GM21360 (cell line): ENCODE data around the gene CTRB1.
"Not testable (repeated sequence)": the region's sequence is repeated elsewhere in the genome, so short reads cannot be mapped to it uniquely, and the experiment has no call there.

Experiments
- ATAC-seq: cut with Tn5 transposase; IDR thresholded peaks from one replicate; pipeline ENCODE4 v1.9.1; 2021; ENCODE audit warnings: mild to moderate bottlenecking, moderate library complexity; ENCODE audit not compliant: unreplicated experiment

The CTRB1 gene

DNA sequence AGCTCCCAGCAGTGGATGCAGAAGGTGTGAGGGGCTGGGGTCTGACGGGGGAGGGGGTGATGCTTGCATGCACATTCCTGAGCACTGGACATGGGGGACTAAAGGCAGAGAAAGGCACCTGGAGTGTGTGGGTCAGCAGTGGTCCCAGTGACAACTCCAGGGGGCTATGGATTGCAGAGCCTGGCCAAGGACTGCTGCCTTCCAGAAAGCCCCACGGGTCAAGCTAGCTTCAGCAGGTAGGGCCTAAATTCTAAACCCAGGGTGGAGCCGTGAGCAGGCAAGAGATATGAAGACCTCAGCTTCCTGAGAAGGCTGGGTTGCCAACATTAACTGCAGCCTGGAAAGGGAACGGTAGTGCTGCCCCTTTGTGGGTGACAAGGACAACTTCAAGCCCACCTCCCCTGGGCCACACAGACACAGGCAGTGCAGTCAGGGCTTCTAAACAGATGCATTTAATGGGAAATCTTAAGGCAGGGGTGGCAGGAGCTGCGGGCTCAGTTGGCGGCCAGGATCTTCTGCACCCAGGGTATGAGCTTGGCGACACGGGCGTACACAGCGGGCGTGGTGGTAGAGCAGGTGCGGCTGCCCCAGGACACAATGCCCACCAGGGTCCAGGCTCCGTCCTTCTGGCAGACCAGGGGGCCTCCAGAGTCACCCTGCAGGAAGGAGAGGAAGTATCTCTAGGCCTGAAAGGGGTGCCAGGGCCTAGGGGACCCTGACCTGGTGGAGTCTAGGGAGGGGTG is 14.9 kb upstream of the CTRB1 start:
- no peak for ATAC-seq

DNA sequence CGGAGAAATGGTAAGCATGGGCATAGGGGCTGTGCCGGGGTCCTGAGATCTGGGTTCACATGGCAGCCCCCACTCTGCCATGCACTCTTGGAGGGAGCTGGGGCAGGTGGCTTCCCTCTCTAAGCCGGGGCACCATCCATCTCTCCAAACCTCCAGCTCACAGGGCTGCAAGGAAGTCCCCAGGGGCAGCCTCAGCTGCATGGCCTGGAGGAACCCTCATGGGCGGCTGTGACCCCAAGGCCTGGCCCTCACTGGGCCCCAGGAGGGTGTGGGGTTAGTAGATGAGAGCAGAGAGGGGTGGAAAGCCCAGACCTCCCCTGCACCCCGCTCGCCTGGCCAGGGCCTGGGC is 14.4 kb upstream of the CTRB1 start:
- no peak for ATAC-seq

DNA sequence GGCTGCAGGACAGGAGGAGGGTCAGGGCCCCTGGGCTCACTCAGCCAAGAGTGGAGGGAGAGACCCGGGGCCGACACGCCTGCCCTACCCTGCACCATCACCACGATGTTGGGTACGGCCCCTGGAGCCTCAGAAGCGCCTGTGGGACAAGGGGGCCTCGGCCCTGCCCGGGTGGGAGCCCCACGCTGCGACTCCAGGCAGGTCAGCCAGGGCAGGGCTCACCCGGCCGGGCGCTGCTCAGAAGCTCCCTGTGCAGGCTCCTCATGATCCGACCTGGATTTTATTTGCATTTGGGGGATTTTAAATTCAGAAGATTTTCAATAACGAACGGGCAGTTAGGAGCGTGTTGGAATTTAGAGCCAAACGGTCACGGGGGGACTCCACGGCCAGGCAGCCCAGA is 13.9 kb upstream of the CTRB1 start:
- ATAC-seq, result not testable (repeated sequence)

DNA sequence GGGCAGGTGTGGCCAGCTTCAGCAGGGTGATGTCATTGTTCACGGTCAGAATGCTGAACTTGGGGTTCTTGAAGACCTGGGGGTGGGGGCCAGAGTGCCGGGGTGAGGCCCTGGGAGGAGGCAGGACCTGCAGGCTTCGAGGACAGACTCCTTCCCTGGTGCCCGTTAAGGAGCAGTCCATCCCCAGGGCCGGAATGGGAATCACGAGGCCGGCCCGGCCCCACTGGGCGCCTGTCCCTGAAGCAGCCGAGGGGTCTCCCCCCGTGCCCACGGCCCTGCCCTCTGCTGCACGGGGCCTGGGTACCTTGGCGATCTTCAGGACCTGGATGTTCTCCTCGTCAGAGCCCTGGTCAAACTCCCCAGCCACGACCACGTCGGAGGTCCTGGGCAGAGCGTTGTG is 13.3 kb upstream of the CTRB1 start:
- ATAC-seq, result not testable (repeated sequence)

DNA sequence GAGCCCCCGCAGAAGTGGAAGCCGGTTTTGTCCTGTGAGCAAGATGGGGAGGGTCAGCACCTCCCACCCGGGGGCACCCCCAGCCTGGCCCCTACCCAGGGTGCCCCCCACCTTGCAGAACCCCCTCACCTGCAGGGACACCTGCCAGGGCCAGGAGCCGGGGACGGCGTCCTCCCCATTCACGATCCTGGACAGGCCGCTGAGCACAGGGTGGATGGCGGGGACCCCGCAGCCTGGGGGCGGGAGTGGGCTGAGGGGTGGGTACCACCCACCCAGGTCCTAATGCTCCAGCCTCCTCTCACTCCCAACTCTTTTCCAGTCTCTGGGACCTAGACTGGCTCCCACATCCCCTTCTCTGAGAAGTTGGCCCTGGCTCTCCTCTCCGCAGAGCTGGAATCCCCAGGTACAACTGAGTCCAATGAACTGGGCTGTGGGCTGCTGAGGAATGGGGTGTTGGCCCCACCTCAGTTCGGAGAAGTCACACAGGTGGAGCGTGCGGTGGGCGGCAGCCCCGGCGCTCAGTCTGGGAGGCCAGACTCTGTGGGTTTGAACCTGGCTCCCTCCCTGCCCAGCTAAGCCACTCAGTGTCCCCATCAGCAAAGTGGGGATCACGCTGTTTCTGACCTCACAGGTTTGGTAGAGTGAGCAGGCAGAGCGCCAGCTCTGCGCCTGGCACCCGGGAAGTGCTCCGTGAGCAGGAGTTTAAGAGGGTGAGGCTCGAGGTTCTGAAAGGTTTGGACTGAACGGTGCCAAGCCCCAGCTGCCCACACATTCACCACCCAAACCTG is 12.6 kb upstream of the CTRB1 start:
- peak; percentile 25 for ATAC-seq

DNA sequence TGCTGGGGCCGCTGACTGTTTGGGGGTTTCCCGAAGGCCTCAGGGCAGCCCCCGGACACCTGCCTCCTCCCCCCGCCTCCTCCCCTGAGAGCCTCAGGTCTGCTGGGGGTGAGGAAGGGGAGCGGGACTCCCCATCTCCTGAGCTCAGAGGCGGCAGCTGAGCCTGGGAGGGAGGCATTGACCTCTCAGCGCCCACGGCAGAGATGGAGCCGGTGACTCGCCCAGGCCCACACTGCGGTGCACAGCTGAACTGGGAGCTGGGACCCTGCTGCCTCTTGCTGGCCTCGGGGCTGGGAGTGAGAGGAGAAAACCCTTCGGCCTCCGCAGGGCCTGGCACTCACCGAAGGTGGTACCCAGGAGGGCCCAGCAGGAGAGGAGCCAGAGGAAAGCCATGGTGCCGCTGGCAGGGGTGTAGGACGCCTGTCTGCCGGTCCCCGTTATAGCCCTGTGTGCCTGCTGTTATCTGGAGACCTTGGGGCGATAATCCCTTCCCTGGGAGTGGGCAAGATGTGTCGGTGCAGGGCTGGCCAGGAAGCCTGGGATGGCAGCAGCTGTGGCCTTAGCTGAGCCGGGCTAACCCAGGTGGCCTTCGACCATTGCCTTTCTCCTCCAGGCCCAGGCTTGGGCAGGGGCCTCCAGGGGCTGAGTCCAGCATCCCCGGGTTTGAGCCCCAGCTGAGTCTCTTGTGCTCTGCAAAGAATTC is 11.9 kb upstream of the CTRB1 start, which contains the start of gene CTRB2:
Gene CTRB2, minus strand, starts transcription at position 413 of the 703 bp plus-strand sequence. Its CDS starts 20 bp downstream, at position 393.
- peak; percentile 49 for ATAC-seq

DNA sequence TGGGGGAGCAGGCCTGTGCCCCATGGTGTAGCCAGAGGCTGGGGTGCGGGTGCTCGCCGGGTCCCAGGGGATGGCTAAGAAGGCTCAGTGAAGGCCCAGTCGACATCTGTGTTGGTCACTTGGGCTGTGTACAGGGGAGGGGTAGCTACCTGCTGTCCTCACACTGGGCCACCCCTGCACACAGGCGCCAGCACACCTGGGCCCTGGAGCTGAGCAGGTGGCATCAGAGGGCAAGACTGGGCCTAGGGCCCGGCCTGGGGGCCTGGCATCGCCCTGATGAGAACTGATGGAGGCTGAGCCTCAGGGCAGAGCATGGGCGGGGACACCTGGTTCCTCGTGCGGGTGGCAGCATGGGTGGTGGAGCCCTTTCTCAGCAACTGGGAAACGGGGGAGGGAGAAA is 11.0 kb upstream of the CTRB1 start:
- no peak for ATAC-seq

DNA sequence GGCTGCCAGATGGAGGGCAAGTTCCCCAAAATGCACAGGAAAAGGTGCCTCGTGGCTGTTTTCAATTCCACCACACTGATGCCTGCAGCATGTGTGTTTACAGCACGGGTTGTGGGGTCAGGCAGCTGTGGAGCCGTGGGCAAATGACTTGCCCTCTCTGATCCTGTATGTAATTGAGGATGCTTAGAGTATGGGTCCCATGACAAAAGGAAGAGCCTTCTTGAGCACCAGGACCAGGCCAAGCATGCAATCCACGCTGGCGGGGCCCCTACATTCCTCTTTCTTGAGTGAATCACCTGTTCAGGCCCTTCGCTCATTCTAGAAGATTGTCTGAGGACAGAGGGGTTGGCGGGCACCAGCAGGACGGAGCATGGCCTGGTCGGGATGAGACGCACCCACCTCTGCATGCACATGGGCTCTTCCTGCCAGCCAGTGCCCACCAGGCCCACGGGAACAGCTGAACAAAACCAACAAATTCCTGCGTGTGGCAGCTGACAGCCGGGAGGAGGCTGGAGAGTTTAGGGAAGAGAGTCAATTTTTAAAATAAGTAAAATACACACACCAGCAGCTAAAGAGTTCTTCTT is 10.5 kb upstream of the CTRB1 start:
- no peak for ATAC-seq

DNA sequence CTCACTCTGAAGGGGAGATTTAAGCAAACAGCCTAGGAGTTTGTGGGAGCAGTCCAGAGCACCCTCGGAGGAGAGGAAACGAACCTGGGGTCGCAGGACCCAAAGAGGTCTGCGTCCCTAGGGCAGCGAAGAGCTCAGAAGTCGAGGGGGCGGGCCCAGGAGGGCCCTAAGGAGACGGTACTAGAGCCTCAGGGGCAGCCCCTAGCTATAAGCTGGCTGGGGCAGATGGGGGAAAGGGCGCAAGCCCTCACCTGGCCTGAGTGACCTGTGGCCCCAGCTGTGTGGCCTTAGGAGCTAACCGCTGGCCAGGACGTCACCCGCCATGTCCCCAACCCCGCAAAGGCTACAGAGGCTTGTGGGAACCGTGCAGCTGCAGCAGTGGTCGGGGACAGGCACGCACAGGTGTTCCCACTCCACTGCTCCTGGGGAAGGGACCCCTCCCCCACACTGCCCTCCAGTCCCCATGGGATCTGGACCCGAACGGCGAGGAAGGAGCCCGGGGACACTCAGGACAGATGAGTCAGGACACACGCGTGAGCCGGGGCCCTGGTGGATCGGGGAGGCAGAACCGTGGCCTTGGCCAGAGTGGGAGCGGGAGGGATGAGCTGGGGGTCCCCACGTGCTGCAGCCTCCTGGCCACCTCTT is 9.8 kb upstream of the CTRB1 start:
- ATAC-seq, result no peak

DNA sequence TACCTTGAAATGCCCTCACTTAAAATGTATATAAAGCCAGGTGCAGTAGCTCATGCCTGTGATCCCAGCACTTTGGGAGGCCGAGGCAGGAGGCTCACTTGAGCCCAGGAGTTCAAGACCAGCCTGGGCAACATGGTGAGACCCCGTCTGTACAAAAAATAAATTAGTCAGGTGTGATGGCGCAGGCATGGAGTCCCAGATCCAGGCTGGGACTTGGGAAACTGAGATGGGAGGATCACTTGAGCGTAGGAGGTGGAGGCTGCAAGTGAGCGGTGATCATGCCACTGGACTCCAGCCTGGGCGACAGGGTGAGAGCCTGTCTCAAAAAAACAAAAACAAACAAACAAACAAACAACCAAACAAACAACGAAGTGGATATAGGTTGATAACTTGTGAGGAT is 9.3 kb upstream of the CTRB1 start:
- not testable (repeated sequence) for ATAC-seq

DNA sequence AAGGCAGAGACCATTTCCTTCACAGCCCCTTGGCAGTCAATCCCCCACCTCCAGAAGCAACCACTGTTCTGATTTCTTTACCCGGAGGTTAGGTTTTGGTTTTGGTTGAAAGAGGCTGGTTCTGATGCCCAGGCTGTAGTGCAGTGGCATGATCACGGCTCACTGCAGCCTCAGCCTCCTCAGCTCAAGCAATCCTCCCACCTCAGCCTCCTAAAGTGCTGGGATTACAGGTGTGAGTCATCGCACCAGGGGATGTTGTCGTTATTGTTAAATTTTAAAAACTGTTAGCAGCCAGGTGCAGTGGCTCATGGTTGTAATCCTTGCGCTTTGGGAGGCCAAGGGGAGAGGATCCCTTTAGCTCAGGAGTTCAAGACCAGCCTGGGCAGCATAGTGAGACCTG is 8.8 kb upstream of the CTRB1 start:
- ATAC-seq, result no peak

DNA sequence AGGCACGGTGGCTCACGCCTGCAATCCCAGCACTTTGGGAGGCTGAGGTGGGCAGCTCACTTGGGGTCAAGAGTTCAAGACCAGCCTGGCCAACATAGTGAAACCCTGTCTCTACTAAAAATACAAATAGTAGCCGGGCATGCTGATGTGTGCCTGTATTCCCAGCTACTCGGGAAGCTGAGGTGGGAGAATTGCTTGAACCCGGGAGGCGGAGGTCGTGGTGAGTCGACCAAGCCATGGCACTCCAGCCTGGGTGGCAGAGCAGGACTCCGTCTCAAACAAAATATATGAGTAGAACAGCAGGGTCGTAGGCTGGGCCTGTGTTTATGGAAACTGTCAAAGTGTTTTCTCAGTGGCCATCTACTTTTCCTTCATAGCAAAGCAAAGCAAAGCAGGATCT is 7.5 kb upstream of the CTRB1 start:
- not testable (repeated sequence) for ATAC-seq

DNA sequence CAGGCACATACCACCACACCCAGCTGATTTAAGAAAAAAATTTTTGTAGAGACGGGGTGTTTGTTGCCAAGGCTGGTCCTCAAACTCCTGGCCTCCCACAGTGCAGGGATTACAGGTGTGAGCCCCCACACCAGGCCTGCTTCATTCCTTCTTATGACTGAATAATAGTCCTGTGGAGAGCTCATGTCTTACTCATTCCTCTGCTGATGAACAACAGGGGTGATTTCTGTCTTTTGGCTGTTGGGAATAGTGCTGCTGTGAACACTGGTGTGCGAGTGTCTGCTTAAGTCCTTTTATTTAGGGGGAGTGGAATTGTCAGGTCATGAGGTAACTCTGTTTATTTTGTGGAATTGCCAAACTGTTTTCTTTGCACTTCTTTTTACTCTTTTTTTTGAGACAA is 2.7 kb upstream of the CTRB1 start:
- no peak for ATAC-seq

DNA sequence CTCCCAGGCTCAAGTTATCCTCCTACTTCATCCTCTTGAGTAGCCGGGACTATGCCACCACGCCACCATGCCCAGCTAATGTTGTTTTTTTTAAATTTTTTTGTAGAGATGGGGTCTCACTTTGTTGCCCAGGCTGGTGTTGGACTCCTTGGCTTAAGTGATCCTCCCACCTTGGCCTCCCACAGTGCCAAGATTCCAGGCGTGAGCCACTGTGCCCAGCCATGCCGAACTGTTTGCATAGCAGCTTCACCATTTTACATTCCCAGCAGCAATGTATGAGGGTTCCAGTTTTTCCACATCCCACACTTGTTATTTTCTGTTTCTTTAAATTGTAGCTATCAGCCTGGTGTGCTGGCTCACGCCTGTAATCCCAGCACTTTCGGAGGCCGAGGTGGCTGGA is 2.2 kb upstream of the CTRB1 start:
- no peak for ATAC-seq

DNA sequence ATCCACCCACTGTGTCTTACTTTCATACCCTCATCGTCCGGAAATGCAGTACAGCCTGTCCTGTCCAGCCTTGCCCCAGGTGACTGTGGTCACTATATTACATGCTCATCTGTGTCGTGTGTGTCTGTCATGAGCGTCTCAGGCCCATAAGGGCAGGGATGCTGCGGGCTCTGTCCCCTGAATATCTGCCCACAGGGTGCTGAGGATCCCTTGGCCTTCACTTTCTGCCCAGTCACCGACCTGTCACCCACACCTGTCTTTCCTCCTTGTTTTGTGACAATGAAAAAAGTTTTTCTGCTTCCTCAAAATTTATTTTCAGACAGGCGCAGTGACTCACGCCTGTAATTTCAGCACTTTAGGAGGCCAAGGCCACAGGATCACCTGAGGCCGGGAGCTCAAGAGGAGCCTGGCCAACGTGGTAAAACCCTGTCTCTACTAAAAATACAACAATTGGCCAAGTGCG is 1.4 kb upstream of the CTRB1 start:
- no peak for ATAC-seq

DNA sequence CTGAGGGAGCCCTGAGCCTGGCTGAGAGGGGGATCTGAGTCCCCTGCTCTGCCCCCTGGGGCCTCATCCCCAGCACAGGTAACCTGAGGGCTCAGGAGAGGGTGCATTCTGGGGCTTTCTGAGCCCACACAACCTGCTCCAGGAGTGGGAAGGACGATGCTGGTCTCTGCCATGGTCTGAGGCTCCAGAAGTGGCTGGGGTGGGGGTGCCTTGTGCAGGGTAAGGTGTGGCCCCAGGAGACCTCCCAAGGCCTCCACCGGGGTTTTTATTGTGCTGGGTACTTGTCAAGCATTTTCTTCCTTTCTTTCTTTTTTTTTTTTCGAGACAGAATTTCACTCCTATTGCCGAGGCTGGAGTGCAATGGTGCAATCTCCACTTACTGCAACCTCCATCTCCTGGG is 300 bp downstream of the CTRB1 start:
- ATAC-seq, result no peak

DNA sequence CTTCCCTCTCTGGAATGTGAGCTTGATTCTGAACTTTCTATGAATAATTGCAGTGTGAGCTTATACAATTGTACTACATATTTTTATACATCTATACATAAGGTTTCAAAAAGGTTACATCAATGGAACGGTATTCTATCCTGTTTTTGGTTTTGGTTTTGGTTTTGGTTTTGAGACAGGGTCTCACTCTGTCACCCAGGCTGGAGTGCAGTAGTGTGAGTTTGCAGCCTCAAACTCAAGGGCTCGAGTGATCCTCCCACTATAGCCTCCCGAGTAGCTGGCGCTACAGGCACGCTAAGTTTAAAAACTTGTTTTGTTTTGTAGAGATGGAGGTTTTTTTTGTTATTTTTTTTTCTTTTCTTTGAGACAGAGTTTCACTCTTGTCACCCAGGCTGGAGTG is 1.1 kb downstream of the CTRB1 start:
- peak; percentile 57 for ATAC-seq

DNA sequence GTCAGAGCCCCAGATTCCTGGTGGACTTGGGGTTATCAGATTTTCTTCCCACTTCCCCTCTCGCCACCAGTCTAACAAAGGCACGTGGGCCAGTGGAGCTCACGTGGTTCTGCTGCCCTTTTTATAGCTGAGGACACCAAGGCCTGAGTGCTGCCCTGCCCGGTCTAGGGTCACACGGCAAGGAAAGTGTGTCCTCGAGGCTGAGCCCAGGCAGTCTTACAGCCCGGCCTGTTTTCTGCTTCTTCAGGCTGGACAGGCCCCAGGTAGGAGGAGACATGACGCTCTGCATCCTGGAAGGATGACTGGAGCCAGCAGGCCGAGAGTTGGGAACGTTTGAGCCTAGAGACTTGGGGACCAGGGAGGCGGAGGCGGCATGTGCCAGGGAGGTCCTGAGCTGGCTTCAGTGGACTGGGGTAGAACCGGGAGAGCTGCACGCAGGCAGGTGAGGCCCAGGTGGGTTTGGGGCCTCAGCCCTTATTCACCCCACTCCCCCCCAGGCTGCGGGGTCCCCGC is 3.5 kb downstream of the CTRB1 start:
- no peak for ATAC-seq

DNA sequence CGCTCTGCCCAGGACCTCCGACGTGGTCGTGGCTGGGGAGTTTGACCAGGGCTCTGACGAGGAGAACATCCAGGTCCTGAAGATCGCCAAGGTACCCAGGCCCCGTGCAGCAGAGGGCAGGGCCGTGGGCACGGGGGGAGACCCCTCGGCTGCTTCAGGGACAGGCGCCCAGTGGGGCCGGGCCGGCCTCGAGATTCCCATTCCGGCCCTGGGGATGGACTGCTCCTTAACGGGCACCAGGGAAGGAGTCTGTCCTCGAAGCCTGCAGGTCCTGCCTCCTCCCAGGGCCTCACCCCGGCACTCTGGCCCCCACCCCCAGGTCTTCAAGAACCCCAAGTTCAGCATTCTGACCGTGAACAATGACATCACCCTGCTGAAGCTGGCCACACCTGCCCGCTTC is 4.3 kb downstream of the CTRB1 start:
- ATAC-seq, result not testable (repeated sequence)

DNA sequence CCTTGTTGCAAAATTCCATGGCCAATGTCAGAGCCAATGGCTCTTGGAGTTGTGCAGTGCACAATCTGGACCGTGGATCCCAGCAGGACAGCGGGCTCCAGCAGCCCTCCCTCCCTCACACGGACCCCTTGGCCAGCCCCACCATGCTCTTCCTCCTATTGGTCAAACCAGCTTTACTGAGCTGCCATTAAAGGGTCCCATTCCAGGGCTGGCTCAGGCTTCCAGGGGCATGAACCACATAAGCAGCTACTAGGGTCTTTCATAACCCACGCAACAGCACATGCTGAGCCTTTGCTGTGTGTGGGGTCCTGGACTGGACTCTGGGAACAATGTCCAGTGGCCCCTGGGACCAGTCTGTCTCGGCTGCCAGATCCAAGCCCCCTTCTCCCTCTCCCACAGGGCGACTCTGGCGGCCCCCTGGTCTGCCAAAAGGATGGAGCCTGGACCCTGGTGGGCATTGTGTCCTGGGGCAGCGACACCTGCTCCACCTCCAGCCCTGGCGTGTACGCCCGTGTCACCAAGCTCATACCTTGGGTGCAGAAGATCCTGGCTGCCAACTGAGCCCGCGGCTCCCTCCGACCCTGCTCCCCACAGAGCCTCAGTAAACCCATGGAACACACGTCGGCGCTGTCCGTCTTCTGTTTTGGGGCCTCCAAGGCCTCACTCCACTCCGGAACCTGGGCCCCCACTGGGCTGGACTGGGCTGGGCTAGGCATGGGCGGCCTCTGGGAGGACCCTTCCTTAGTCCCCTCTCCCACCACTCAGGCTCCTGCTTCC is 5.7 kb downstream of the CTRB1 start:
- ATAC-seq, result no peak
